GM21528 (cell line): Measurements from ENCODE around the gene OR6N2.
A peak's percentile ranks its signal among the peaks of the same experiment; 100 is the strongest.

ENCODE experiments used
- ATAC-seq: cut with Tn5 transposase; IDR thresholded peaks from one replicate; pipeline ENCODE4 v1.9.1; 2021; ENCODE audit warnings: mild to moderate bottlenecking, moderate library complexity; ENCODE audit not compliant: unreplicated experiment, low FRiP score

Gene OR6N2, protein sequence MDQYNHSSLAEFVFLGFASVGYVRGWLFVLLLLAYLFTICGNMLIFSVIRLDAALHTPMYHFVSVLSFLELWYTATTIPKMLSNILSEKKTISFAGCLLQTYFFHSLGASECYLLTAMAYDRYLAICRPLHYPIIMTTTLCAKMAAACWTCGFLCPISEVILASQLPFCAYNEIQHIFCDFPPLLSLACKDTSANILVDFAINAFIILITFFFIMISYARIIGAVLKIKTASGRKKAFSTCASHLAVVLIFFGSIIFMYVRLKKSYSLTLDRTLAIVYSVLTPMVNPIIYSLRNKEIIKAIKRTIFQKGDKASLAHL

DNA sequence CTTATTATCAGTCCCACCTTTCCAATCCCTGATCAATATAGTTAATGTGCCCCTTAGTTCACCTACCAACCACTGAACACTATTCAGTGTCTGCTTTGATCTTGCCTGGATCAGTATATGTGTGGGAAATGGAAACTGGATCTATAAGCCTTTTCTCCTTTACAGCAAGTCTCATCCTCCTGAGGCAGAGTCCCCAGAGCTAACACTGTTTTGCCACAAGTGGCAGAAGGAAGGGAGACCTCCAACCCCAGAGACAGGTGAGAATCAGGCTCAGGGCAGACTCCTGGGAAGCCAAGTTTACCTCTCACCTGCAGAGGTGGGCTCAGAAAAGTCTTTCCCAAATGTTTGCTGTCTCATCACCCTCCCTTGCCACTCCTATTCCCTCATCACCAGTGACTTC is at the start of gene OR6N2:
TSS of gene OR6N2 (minus strand) at position 101 of the 400 bp plus-strand sequence. CDS start 3,569 bp downstream, outside the sequence.
- no peak for ATAC-seq

DNA sequence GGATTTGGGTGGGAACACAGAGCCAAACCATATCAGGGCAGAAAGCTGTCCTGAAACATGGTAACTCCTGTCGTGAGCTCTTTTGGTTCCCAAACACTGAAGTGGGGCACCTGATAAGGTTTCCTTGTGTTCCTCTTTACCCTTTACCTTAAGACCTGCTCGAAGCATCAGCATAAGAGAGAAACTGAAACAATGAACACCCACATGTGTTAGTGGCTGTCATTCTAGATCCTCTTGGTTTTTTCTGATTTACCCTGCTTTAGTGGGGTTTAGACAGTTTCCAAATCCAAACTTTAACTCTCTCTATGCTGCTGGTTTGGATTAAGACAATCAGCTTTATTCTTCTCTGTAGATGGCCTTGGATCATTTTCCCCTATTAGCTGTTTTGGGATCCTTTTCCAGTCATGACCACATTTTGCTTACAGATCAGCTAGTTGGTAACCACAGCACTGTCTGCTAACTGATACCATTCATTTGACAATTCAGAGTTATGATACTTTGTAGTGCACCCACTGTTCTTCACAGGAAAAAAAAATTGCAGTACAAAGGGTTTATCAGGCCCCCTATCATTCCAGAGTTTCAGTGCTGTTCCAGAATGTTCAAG is 49.2 kb upstream of the OR6N2 start:
- ATAC-seq: peak; percentile 62

DNA sequence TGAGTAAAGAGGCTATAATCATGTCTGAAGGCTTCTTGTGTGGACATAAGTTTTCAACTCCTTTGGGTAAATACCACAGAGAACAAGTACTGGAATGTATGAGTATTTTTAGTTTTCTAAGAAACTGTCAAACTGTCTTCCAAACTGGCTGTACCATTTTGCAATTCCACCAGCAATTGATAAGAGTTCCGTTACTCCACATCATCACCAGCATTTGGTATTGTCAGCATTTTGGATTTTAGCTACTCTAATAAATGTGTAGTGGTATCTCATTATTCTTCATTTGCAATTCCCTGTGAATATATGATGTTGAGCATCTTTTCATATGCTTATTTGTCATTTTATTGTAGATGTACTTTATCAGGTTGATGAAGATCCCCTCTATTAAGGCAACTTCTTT is 40.7 kb upstream of the OR6N2 start:
- no peak for ATAC-seq

DNA sequence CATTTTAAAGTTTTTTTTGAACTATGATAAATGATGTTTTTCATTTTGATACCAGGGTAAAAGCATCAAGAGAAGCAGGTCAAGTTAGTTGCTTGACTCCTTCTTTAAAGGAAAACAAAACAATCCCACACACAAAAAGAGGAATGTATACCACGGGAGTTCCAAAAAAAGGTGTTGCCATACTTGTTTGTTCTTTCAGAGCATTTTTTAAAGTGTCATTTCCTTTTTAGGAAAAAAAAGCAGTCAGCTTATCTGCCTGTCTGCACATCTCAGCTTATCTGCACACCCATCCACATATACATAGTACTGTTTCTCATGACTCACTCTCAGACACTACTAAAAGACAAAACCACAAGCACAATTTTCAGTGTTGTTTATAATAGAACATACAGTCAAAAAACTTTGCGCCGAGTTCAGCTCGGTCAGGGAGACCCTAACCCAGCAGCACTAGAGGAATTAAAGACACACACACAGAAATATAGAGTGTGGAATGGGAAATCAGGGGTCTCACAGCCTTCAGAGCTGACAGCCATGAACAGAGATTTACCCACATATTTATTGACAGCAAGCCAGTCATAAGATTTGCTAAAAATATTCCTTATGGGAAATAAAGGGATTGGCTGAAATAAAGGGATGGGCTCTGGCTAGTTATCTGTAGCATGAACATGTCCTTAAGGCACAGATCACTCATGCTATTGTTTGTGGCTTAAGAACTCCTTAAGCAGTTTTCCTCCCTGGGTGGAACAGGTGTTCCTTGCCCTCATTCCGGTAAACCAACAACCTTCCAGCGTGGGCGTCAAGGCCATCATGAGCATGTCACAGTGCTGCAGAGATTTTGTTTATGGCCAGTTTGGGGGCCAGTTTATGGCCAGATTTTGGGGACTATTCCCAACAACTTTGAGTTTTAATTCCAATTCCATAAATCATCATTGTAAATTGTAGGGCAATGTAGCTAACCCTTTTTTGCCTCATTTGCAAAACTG is 38.7 kb upstream of the OR6N2 start:
- peak; percentile 60 for ATAC-seq

DNA sequence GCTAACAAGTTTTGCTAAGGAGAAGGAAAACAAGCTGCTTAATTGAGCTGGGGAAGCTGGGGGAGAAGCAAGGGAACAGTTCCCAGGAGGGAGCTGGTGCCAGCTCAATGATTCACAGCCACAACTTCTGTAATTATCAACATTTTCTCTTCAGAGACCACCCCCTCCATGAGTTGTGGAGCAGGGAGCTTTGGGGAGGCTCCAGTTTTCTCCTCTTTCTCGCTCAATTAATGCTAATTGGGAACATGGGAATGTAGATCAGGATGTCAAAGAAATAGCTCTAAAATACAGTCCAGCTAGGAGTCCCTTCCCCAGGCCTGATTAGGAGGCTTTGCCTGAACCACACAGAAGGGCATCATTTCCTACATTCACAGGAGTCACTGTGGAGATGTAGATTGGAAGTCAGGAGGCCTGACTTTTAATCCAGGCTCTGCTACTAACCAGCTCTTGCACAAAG is 38.0 kb upstream of the OR6N2 start:
- peak; percentile 17 for ATAC-seq

DNA sequence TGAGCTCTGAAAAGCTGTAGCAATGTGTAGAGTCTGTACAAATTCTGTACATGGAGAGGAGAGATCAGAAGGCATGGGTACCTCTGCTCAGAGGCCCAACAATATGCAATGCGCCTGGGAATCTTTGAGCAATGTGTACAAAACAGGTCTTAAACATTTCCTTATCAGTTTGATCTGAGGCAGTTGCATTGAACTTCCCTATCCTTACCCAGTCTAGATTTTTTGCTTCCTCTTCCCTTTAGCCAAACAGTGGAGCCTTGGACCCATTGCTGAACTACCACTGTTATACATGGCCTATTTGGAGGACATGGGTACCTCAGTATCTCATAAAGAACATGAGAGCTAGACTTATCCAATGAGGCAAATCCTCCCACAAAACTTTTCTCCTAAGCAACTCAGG is 37.6 kb upstream of the OR6N2 start:
- no peak for ATAC-seq

DNA sequence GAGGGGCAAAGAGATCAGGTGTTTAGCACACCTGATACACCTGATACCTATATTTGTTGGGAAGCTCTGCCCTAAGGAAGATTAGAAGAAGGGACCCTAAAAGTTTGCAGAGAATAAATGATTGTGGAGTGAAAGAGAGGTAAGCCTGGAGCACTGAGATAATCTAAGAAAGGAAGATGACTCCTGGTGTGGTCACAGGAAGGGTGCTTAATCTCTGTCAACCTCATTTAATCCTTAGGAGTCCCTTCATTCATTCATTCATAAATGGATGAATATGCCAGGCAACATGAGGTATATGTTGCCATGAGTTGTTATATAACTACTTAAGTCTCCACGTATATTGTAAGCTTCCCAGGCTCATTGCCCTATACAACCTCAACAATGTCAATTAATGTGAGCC is 34.0 kb upstream of the OR6N2 start:
- ATAC-seq: no peak

DNA sequence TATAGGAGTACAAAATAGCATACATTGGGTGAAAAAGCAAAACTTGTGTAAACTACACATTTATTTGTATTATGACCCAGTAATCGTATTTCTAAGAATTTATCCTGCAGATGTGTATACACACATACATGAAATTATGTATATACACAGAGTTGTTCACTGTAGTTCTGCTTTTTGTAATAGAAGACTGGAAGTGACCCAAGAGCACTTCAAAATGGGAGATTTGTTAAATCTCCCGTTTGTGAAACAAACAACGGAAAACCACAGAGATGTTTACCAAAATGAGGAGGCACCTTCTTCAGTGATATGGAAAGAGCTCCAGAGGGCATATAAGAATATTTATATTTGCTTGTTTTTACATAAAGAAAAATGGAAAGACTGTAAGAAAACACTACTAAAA is 32.2 kb upstream of the OR6N2 start:
- no peak for ATAC-seq

DNA sequence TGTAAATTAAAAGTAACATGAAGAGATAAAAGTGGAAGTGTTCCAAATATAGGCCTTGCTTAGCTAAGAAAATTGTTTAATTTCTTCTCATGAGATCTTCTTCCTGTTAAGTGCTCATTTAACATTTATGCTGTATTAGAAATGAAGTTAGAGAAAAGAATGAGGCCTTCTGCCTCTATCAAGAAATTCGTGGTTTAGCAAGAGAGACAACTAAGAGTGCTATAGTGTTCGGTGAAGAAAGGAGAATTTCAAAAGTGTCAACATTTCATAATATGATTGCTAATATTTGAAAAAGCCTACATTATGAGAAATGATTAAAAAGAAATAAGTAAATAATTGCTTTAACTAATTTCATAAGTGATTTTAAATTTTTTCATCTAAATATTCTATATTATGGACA is 31.3 kb upstream of the OR6N2 start:
- ATAC-seq: no peak

DNA sequence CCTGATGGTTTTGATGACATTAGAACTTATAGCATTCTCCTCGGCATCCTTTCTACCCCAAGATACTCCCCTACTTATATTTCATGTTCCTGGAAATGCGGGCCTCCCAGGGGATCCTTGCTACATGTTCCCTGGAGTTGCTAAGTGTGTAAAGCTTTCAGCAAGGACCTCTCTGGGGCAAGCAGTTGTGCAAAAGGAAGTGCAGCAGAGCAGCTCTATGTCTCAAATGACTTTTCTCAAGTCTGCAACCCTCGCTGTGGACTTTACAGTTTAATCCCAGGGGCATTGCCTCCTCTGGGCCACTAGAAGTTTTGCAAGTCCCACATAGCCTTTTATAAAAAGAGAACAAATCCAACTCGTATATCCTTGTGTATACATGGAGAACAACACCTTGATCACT is 29.3 kb upstream of the OR6N2 start:
- no peak for ATAC-seq

DNA sequence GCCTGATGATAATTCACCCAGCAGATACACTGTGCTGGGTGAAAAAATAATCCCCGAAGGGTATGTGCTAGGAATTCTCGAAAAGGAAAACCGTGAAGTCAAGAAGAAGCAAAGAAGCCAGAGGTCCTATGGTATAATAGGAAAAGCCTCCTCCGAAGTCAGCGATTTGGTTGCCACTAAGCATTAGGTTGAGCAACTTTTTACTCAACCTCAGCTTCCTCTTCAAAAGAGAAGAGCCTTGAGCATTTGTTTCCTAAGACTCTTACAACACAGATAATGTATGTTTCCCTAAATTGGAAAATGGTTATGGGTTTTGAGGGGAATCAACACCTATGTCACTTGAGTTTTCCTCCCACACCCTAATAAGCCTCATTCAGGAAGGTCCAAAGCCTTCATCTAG is 28.9 kb upstream of the OR6N2 start:
- no peak for ATAC-seq

DNA sequence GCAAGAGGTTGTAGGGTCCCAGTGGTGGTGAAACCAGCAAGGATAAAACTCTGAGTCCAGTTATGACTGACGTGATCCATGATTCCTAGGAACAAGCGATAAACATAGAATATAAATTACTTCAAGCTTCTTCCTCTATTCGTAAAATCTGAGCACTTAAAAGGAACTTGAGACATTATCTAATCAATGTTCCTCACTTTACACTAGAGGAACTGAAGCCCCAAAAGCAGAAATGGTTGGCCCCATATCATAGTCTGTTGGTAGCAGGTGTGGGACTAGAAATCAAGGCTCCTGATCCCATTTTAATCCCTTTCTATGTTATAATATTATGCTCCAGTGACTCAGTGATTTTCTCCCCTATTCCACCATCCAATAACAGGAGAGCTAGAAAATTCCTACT is 28.3 kb upstream of the OR6N2 start:
- ATAC-seq: no peak

DNA sequence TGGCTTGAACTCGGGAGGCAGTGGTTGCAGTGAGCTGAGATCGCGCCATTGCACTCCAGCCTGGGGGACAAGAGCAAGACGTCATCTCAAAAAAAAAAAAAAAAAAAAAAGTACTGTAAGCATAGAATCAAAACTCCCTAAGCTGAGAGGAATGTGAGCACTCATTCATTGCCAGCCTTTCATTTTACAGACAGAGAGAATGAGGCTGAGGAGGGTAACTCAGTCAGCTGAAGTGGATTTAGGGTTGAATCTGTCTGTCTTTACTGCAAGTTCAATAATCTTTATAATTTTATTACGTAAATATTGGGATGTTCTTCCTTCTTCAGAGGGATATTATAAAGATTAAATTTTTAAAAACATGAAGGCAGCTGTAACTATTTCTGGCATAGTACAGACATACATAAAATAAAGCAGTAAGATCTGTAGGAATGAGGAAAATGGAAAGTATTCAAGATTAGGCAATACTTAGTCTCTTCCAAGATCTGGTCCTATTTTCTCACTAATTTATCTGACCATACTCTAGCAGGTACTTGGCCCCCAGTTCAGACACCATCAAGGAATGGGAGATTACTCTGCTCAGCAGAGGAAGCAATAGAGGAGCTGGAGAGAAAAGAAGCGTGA is 26.0 kb upstream of the OR6N2 start:
- no peak for ATAC-seq

DNA sequence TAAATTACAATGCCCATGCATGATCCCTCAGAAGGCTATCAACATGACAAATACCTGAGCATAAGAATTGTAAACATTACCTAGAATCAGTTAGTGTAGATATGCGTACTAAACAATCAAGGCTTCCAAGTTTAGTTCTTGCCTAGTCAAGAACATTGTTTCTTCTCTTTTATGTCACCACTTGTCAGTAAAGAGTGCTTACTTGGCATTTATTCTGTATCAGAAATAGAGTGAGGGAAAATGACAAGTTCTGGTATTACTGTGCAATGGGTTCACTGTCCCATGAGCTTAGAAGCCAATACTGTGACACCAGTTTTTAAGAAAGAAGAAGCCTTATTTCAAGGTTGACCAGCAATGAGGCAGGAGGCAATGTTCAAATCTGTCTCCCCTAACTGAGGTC is 22.7 kb upstream of the OR6N2 start:
- no peak for ATAC-seq

DNA sequence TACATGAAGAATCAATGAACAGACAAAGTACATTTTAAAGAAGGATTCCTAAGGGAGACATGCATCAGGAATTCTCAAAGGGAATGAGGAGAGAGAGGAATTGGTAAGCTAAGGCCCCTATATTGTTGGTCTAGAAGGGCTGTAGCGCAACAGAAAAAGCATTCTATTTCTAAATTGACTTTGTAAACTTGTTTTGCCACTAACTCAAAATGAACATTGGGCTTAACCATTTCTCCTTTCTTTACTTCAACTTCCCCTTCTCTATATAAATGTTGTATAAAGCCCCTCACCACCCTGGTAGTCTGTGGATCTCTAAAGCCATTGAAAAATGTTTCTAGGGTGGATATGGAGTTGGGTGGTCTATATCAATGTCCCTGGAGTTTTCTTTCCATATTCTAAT is 20.4 kb upstream of the OR6N2 start:
- ATAC-seq: no peak

DNA sequence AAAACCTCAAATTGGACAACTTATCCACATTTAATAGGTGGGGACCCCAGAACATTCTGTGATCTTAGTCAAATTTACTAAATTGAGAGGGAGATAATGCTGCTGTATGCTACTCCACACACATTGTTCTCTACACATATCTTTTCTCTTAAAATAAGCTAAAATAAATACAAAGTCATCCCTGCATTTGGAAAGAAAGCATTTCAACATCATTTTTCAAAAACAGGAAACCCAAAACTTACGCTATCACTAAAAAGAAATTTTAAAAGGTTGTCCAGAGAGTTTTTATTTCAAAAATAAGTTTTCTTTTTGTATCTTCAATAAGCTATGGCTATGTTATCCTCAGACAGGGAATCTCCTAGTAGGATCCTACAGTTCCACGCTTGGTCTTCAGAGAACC is 19.5 kb upstream of the OR6N2 start:
- no peak for ATAC-seq

DNA sequence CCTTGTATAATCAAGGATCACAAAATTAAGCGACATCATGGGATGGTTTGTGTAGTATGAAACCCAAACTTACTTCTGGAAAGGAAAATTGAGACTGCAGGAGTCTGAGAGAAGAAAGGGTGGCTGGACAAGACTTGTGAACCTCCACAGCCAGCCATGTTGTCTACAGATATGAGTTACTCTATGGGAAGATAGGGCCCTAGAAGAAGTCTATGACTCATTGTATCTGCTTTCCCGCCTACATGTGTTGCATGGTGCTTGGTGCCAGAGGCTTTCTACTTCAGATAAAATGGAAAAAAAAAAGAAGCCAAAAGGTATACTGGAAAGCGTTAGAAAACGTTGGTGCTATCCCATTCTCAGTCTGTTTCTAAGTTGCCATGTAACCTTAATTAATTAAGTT is 18.7 kb upstream of the OR6N2 start:
- ATAC-seq: no peak

DNA sequence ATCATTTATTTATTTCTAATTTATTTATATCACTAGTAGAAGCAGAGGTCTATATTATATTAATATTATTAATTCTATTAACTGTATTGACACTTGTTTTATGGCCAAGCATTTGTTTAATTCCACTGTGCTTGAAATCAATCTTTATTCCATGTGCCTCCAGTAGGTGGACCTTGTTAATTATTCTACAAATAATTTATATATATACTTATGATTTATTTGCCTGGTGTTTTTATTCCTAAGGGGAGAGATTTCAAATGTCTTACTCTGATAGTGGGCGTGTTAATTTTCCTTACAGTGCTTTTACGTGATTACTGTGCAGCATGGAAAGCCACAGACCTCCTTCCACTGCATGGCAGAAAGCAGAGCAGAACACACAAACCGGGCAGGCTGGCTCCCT is 17.5 kb upstream of the OR6N2 start:
- no peak for ATAC-seq

DNA sequence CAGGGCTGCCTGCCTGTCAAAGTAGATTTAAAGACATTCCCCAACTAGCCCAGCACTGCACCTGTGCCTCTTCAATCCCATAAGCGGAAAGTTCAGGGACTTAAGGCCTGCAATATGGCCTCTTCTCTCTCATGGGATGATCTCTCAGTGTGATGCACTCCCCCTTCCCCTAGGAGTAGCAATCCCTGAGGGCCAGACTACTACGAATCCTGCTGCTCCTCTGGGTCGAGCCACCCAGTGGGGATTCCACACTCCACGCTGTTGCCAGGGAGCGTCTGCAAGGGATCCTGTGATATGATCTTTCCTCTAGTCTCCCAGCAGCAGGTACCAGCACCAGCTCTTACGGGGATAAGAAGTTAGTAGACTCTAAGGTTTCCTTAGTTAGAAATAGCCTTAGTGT is 13.2 kb upstream of the OR6N2 start:
- ATAC-seq: no peak

DNA sequence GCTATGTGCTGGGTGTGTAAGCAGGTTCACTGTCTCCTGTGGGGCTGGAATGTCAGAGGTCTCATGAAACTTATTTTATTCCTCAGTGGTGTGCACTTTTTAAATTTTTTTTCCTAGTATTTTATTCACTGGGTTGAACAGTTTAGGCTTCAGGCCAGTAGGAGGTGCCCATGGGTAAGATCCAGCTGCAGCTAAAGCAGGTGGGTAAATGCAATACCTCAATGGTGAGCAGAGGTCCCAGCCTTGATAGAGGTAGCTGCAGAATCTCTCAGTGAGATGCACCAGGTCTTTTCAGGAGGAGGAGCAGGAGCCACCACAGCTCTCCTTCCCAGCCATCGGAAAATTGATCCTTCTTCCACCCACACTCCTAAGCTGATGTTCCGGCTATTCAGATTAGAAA is 12.6 kb upstream of the OR6N2 start:
- ATAC-seq: no peak
